Right lobe of liver (tissue), 6 donors: Measurements from ENCODE around the gene RMND1. TPM values are rescaled to one million over a fixed set of nuclear protein-coding genes. Genes with fewer than 3 reads are reported as not detected.

Experiments used
- ATAC-seq, 4 donors: fragments of 200-7000 bp; cut with Tn5 transposase; one replicate each; pipeline ENCODE4 v1.9.1; 2020; ENCODE audit warnings: mild to moderate bottlenecking in 4 of 4, moderate library complexity in 4 of 4
- DNase-seq, 3 donors: peaks; one replicate each; pipeline ENCODE4 v3.0.0-alpha.2; 2020
- H3K27ac ChIP-seq, 3 donors: fragments of 200-600 bp; one replicate each; pipeline ENCODE4 v1.8.0; 2022
- H3K27me3 ChIP-seq, 2 donors: fragments of 200-600 bp; one replicate each; pipeline ENCODE4 v1.8.0; 2022
- H3K36me3 ChIP-seq, 4 donors: fragments of 200-600 bp; sonication (generic) in 1 of 4; one replicate each; pipeline versions ENCODE4 v1.5.1 to v1.8.0; 2017 to 2022; ENCODE audit warnings: control low read depth in 1 of 4
- H3K4me1 ChIP-seq, 4 donors: fragments of 200-600 bp; sonication (generic) in 1 of 4; one replicate each; pipeline versions ENCODE4 v1.5.1 to v1.8.0; 2017 to 2022; ENCODE audit warnings: control low read depth in 1 of 4
- H3K4me3 ChIP-seq, 3 donors: fragments of 200-600 bp; one replicate each; pipeline ENCODE4 v1.8.0; 2022
- H3K9me3 ChIP-seq, 4 donors: fragments of 200-600 bp; sonication (generic) in 1 of 4; one replicate each; pipeline versions ENCODE4 v1.5.1 to v1.8.0; 2017 to 2022; ENCODE audit warnings: control low read depth in 1 of 4
- POLR2A ChIP-seq: fragments of 450-650 bp; IDR thresholded peaks from one replicate; pipeline ENCODE4 v1.6.1; 2017; ENCODE audit warnings: antibody characterized with exemption, mild to moderate bottlenecking
- WGBS: methylation state at CpG from one replicate; pipeline ENCODE4 v1.1.6; 2018; ENCODE audit warnings: low coverage, low lambda C conversion rate; ENCODE audit not compliant: insufficient coverage; ENCODE audit errors: missing lambda C conversion rate; 5-methylcytosine and 5-hydroxymethylcytosine counted together
- intact Hi-C, 2 donors: fragments of 100-400 bp; cut with DNase I; formaldehyde crosslinking; loops; one replicate each; pipeline versions ENCODE4 v1.11.2 to v1.14.1; 2022
- total RNA-seq, 6 experiments: library from RNA; depleted of rRNA in 2 of 6; stranded (reverse); fragments of >200 nt in 2 of 6; fragmentation: NEBNext Ultra II Directional in 3 of 6; extraction: Animal tissue kit (Norgen Biotek cat#: 25700) in 3 of 6; gene quantifications; one replicate each; pipeline versions ENCODE4 v1.1.0 to v1.2.4, GENCODE V29; 2016 to 2023
- TF ChIP-seq, protein P1 (sequence below), 4 donors: fragments of 200-600 bp in 3 of 4; fragments of 450-650 bp in 1 of 4; IDR thresholded peaks; one replicate each; pipeline versions ENCODE4 v1.5.1 to v1.8.0; 2016 to 2022; ENCODE audit warnings: antibody characterized with exemption in 4 of 4, mild to moderate bottlenecking in 2 of 4
- donor health status: DM: no; HTN: yes; CAD: no.
- donor health status: DM: no; HTN: no; CAD: no.
- donor health status: DM: no; HTN: no; CAD: no.
- donor health status: DM: no; HTN: yes; CAD: no.
- donor health status: DM: no; HTN: yes; CAD: no.

Gene RMND1
- total RNA-seq, 6 experiments from 2014 or later, result 13.1 to 23.4 (median 19.5) TPM

DNA sequence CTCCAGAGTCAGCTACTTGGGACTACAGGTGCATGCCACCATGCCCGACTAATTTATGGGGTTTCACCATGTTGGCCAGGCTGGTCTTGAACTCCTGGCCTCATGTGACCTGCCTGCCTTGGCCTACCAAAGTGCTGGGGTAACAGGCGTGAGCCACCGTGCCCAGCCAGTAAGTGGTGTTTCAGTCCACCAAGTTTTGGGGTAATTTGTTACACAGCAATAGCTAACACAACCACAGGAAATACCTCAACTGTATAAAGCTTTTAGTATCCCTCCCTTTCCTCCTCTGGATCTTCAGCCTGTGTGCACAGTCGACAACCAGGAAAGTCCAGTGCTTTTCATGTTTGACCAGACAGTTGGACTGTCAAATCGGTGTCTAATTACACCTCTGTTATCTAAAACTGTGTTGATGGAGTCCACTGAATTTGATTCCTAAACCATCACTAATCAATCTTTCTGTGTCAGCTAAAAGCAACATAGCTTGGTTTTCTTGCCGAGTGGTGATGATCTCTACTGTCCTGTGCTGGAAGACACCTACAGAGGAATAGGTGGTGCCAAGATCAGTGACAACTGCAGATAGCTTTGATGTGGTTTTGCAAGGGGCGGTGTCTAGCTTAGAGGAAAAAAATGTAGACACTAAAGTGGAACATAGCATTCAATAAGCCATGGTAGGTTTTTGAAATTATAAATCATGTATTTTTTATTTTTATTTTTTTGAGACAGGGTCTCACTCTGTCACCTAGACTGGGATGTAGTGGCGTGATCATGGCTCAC, 38.4 kb downstream of the RMND1 start:
- Histone ChIP-seq H3K4me3 (no peak overlapping the region), H3K27me3 (no peaks in the 10 kb centered on the region), H3K9me3 (no peaks in the 10 kb centered on the region), H3K4me1 (no peaks in the 10 kb centered on the region), H3K27ac (no peak overlapping the region), H3K36me3 (peaks cover 0 to 57% (median 5%) of the 10 kb centered on the region in 4 donors)
- 81% methylated on average over 4 of the region's 8 CpGs for WGBS
- no peak for DNase-seq
- ATAC-seq, result no peak
- TF ChIP-seq, protein P1, sequence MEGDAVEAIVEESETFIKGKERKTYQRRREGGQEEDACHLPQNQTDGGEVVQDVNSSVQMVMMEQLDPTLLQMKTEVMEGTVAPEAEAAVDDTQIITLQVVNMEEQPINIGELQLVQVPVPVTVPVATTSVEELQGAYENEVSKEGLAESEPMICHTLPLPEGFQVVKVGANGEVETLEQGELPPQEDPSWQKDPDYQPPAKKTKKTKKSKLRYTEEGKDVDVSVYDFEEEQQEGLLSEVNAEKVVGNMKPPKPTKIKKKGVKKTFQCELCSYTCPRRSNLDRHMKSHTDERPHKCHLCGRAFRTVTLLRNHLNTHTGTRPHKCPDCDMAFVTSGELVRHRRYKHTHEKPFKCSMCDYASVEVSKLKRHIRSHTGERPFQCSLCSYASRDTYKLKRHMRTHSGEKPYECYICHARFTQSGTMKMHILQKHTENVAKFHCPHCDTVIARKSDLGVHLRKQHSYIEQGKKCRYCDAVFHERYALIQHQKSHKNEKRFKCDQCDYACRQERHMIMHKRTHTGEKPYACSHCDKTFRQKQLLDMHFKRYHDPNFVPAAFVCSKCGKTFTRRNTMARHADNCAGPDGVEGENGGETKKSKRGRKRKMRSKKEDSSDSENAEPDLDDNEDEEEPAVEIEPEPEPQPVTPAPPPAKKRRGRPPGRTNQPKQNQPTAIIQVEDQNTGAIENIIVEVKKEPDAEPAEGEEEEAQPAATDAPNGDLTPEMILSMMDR (IDR thresholded peaks at IDR 0.05), result no peak
- TF ChIP-seq POLR2A, result no peak
- intact Hi-C loops, result no loop called here

DNA sequence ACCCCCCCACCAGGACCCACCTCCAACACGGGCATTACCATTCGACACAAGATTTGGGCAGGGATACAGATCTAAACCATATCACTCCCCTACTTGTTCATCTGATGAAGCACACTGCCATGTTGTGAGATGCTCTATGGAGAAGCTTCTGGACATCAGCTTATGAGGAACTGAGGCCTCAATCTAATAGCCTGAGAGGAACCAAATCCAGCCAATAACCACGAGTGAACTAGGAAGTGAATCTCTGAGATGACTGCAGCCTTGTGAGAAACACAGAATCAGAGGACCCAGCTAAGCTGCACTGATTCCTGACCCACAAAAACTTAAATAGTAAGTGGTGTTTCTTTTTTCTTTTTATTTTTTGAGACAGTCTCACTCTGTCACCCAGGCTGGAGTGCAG, 39.0 kb downstream of the RMND1 start:
- peaks cover 0 to 58% (median 5%) of the 10 kb centered on the region in 4 donors for H3K36me3 ChIP-seq
- intact Hi-C loops, result no loop called here
- TF ChIP-seq, protein P1 (IDR thresholded peaks at IDR 0.05), result no peak
- no peak for TF ChIP-seq POLR2A
- 57% methylated on average over 1 of the region's 3 CpGs for WGBS
- H3K27me3 ChIP-seq, result no peaks in the 10 kb centered on the region
- no peaks in the 10 kb centered on the region for H3K4me1 ChIP-seq
- no peaks in the 10 kb centered on the region for H3K9me3 ChIP-seq
- DNase-seq, result no peak
- peak in 2 of 4 donors; percentile 25 to 29 for ATAC-seq
- no peak overlapping the region for H3K27ac ChIP-seq
- H3K4me3 ChIP-seq, result no peak overlapping the region

DNA sequence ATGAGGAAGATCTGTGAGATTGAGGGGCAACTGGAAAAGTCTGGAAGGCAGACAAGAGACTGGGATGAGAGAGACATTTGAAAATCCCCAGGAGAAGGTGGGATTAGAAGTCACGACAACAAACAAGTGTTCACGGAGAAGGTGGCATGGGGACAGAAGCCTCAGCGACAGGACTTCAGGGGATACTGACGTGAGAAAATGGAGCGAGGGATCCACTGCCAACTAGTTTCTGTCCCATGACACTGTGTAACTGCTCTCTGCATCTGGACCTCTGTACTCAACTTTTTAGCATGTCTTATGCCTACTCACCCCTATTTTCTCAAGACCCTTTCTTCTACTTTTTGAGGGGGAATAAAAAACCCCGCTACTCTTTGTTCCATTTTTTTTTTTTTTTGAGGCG, 42.2 kb downstream of the RMND1 start:
- peaks cover 0 to 40% (median 6%) of the 10 kb centered on the region in 4 donors for H3K36me3 ChIP-seq
- H3K4me3 ChIP-seq, result no peak overlapping the region
- H3K9me3 ChIP-seq, result no peaks in the 10 kb centered on the region
- TF ChIP-seq POLR2A, result no peak
- TF ChIP-seq, protein P1 (IDR thresholded peaks at IDR 0.05), result no peak
- H3K27me3 ChIP-seq, result no peaks in the 10 kb centered on the region
- intact Hi-C loops, result no loop called here
- no peak for DNase-seq
- no peaks in the 10 kb centered on the region for H3K4me1 ChIP-seq
- WGBS, result 92% methylated on average over 7 of the region's 7 CpGs
- ATAC-seq, result no peak
- H3K27ac ChIP-seq, result no peak overlapping the region

DNA sequence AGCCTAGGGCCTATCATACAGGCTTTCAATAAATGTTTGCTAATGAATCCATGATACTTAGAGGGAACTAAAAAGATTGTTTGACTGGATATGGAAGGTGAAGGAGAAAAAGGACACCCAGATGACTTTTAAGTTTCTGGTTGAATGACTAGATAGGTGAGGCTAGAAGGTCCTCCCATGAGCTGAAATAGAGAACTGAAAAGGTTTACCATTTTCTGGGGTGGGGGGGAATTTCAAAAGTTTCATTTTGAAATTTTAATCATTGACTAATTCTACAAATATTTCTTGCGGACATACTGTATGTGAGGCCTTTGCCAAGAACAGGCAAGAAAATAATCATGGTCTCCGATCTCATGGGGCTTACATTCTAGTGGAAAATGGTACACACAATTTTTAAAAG, 42.7 kb downstream of the RMND1 start:
- no peak for TF ChIP-seq POLR2A
- TF ChIP-seq, protein P1 (IDR thresholded peaks at IDR 0.05), result no peak
- 84% methylated on average over 2 of the region's 2 CpGs for WGBS
- H3K4me3 ChIP-seq, result no peak overlapping the region
- no peaks in the 10 kb centered on the region for H3K27me3 ChIP-seq
- H3K4me1 ChIP-seq, result no peaks in the 10 kb centered on the region
- H3K27ac ChIP-seq, result no peak overlapping the region
- no peak for ATAC-seq
- H3K36me3 ChIP-seq, result peaks cover 0 to 36% (median 8%) of the 10 kb centered on the region in 4 donors
- DNase-seq, result no peak
- no peaks in the 10 kb centered on the region for H3K9me3 ChIP-seq
- intact Hi-C loops, result no loop called here
